Hippocampal formation (tissue), 2 donors: ENCODE results near the gene VEPH1.

Experiments
- DNase-seq, 2 donors: peaks; one replicate each; lab custom pipeline; 2025; lab: John Stamatoyannopoulos, UW

Gene VEPH1

GRCh38 chr3:157429708-157430107 lies 73.5 kb downstream of the VEPH1 start:
- no peak for DNase-seq

DNA sequence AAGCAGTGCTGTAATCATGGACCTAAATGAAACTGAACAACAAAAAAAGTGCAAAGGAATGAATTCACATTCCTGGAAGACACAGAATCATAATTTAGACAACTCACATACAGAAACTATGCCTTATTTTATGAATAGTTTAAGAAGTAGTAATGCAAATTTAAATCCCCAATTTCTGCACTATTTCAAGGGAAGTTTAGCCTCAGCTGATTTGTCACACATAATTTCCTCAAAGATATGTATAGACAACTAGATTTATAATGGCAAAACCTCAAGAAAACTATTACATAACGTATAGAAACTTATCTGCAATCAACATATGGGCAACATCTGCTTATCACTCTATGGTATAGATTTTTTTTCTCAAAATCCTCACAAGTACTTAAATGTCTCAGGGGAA lies 74.4 kb downstream of the VEPH1 start:
- DNase-seq, result no peak

GRCh38 chr3:157427901-157428300 lies 75.3 kb downstream of the VEPH1 start:
- no peak for DNase-seq

DNA sequence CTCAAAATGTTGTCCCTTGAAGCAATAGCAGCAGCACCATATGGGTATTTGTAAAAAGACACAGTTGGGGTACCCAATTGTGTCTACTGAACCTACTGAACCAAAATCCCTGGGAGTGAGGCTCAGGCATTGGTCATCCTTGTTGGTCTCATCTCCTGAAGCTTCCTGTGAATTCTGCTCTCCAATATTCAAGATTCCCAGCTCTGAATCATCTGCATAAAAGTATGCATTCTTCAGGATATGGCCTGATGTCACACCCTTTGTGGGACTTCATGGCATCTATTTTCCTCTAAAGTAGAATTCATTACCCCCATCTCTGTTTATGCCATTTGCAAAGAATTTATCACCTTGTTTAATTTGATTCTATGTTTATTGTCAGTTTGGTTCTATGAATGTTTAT lies 79.9 kb downstream of the VEPH1 start:
- DNase-seq, result no peak

DNA sequence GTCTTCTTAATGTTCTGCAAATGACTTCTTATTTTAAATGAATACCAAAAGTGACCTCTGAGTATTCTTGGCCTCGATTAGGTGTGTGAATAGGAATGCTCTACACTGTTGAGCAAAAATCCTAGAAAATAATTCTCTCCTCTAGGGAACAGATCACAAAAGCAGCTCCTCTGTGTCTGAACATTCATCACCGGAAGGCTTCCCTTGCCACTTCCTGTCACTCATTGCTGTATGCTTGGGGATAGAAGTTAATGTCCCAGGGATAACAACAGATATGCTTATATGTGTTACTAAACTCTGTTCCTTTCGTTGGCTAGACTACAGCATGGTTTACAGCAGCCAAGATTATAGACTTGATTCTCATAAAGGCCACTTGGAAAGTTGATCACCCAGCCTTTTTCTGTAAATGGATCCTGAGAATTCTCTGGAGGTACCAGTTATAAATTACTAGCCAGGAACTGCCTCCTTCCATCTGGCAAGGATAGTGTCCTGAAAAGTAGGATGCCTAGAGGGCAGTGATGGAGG lies 82.5 kb downstream of the VEPH1 start:
- DNase-seq, result no peak

GRCh38 chr3:157418104-157418503 lies 85.1 kb downstream of the VEPH1 start:
- DNase-seq, result no peak

GRCh38 chr3:157417247-157417646 lies 86.0 kb downstream of the VEPH1 start:
- DNase-seq, result no peak

- no peak for DNase-seq
Measured at GRCh38 chr3:157416347-157417087, 86.7 kb downstream of the VEPH1 start.

DNA sequence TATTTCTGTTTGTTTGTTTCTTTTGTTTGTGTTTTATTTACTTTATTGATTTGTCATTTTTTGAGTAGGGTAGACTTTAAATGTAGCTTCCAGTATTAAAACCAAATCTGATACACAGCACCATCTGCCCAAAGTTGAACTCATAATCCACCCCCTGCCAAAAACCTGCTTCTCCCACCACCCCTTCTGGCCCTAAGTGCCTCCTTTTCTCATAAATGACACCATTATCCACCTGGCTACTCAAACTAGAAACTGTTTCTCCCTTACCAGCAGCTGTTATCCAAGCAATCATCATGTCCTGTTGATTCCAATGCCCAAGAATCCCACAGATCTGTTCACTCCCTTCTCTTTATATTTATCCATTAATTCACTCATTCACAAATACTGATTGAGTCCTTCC lies 88.4 kb downstream of the VEPH1 start:
- no peak for DNase-seq

GRCh38 chr3:157412323-157412855 lies 90.8 kb downstream of the VEPH1 start:
- no peak for DNase-seq

DNA sequence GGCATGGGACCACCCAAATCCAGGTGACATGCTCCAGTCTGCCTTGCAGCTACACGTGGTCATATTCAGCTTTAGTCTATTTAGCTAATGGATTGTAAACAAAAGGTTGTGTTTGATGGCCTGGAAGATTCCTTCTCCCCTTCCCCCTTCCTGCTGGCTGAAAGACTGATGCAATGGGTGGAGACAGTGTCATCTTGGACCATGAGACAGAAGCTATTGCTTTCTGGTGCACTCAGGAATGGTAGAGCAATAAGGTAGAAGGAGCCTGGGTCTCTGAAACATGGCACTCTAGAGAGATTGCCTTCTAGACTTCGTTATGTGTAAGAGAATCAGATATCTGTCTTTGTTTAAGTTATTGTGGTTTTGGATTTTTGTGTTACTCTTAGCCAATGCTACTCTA lies 92.3 kb downstream of the VEPH1 start:
- DNase-seq, result no peak

DNA sequence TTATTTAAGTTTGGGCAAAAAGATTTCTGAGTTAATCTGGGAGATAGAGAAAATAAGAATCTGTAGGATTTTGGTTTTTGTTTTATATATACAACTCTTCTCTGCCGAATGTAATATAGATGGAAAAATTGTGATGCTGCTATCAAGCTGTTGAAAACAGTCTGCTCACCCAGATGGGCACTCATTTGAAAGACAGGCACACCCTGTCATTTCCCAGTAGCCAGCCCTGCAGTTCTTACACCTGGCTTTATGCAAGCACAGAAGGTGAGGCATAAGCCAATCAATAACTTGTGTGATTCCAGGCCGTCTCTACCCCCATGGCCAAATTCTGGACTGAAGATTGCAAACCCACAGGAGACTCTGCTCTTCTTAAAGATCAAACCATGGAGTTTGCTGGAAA lies 93.7 kb downstream of the VEPH1 start:
- no peak for DNase-seq

DNA sequence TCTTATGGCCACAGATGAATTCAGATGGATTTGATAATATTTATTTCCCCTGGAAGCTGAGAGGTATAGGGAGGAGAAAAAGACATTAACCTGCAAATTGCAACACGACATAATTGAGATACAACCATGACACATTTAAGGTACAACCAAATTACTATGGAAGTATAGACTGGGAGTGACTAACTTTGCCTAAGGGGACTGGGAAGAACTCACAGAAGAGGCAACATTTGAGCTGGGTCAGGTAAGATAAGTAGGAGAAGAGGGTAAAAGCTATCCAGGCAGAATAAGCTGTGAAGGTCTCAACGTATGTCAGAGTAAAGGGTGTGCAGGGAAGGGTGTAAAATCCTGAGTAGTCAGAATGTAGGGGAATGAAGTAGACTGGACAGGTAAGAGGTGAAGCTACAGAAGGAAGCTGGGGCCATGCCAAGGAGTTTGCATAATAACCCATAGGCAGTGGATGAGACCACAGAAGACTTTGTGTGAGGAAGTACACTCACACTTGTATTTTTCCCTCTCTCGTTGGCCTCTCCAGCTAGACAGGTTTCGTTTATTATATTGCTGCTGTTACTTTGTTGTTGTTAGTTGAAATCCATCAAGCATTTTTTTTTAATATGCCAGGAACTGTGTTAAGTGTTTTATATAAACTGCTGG lies 94.6 kb downstream of the VEPH1 start:
- no peak for DNase-seq

- DNase-seq, result no peak
Measured at GRCh38 chr3:157407769-157408168, 95.4 kb downstream of the VEPH1 start.

DNA sequence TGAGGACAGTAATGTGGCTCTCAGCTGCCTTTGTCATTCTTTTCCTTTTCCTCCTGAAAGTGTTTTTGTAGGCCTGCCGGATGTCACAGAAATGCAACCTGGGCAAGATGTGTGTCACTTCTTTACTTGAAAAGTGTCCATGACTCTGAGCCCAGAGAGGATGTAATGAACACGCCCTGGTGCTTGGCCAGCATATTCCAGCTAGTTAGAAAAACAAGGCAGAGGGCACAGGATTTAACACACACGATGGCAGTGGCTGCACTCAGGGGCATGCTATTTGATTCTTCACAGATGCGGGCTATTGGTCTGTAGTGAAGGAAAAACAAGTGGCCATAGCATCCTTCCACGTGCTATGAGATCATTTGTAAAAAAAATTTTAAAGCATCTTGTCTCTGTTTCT lies 96.8 kb downstream of the VEPH1 start:
- DNase-seq, result no peak

DNA sequence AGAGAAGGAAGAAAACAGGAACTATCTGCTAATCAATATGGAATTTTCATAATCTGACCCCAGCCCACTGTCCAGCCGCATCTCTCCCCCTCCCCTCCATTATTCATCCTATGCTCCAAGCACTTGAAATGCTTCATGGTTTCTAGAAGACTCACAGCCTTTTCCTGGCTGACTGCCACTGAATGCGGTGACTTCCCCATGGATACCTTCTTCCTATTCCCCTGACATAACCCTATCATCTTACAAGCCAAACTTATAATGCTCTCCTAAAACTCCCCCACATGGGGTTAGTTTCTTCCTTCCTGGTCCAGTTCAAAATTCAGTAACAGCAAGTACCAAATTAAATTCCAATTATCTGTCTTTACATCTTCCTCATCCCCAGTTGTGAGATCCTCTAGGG lies 97.8 kb downstream of the VEPH1 start:
- no peak for DNase-seq

- DNase-seq, result no peak
Measured at GRCh38 chr3:157404381-157404780, 98.8 kb downstream of the VEPH1 start.

DNA sequence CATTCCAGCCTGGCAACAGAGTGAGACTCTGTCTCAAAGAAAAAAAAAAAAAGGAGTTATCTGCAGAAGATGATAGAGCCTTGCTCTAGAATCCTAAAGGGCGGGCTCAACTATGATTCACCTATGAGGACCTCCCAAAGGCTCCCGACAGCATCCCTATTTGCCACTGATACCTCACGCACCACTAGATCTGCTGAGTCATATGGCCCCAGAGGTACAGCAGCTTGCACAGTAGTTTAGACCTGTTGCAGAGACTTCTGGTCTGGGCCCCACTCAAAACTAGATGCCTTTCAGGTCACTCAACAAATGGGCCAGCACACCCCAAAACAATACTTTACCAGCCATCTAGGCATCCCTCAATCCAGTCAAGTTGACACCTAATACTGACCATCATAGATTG lies 104.6 kb downstream of the VEPH1 start:
- DNase-seq, result no peak

- no peak for DNase-seq
Measured at GRCh38 chr3:157394411-157394810, 108.8 kb downstream of the VEPH1 start.

DNA sequence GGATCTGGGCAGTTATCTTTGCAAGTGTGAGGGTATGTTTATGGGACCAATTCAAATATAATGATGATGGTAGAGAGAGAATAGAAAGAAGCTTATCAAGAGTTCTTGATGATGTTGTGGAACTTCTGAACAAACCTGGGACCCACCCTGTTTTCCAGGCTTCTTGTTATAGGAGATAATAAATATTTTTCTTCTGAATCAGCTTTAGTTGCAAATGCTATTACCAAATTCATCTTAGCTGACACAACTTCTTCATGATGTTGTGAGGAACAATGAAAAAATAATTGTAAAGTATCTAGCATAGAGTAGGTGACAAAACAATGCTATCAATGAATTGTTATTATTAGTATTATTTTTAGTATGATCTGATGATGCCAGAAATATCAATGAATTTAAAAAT lies 110.1 kb downstream of the VEPH1 start:
- no peak for DNase-seq

DNA sequence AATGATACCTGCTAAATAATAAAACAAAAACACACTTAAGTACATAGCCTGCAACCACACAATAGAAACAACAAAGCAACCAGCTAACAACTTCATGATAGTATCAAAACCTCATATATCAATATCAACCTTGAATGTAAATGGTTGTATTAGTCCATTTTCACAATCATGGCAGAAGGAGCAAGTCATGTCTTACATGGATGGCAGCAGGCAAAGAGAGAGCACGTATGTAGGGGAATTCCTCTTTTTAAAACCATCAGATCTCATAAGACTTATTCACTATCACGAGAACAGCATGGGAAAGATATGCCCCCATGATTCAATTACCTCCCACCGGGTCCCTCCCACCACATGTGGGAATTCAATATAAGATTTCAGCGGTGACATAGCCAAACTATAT lies 111.1 kb downstream of the VEPH1 start:
- no peak for DNase-seq

DNA sequence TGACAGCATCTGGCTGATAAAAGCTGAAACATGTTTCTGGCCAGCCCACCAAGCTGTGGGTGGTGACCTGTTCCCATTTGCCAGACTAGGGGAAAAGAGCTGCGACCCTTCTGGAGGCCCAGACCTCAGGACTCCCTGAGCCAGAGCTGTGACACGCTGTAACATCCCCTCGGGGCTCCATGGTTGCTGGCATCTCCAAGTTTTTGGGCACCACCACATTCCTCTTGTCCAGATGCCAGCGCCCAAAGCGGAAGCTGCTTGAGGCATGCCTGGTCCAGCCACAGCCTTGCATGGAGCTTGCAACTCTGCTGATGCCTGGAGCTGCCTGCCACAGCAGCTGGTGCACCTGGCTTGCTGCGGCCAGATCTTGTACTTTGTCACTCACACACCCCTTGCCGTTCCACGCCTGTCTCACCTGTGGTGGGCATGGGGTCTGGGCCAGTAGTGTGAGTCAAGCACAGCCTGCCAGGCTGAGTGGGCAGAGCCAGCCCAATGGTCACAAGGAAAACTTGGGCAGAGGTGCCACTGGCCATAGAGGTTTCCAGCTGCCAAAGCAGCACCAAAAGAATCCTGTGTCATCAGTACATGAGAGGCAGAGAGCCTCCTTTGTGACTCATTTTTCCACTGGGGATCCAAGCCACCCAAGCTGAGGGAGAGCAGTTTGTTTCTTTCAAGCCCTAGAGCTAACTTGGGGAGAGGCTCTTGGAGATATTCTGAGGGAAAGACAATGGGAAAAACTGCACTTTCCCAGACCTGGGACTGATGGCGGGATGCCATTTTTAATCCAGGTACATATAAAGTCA lies 112.3 kb downstream of the VEPH1 start:
- DNase-seq, result no peak

DNA sequence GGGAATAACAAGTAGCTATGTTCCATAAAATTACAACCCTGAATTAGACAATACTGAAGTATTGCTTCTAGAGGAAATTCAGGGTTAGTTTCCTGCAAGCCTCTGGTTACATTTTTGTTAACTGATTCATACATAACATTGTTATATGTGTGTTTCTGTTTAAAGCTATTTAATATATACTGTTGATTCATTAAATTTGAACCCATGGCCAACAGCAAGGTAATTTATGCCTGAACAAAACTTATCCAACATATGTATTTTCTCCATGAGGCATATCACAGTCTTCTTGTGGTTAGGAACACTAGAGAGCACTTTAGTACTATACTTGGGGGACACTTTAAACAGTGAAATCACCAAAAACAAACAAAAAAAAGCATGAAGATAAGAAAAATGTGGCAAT lies 114.2 kb downstream of the VEPH1 start:
- DNase-seq, result no peak
